SU-DHL-6 (cell line): ENCODE results near the gene LRP1-AS.

Experiments
- H2AFZ ChIP-seq: fragments of 200-600 bp; sonication (generic); 2 replicates; pipeline ENCODE4 v1.6.1; 2014; ENCODE audit warnings: low read depth, mild to moderate bottlenecking, moderate library complexity, mixed read lengths, antibody characterized with exemption, low read length; ENCODE audit not compliant: severe bottlenecking
- H3F3A ChIP-seq: fragments of 200-600 bp; shearing (Covaris generic); 2 replicates; pipeline ENCODE4 v1.6.0; 2016; ENCODE audit warnings: antibody characterized with exemption, mild to moderate bottlenecking; ENCODE audit not compliant: insufficient read depth
- H3K27ac ChIP-seq: fragments of 200-600 bp; sonication (generic); 2 replicates; pipeline ENCODE4 v1.5.1; 2016; ENCODE audit warnings: low read depth, mild to moderate bottlenecking, low read length, moderate library complexity, mixed read lengths
- H3K27me3 ChIP-seq: fragments of 200-600 bp; sonication (generic), shearing (Covaris generic); 2 replicates; pipeline ENCODE4 v1.6.0; 2014; ENCODE audit warnings: mild to moderate bottlenecking, low read length
- H3K36me3 ChIP-seq: fragments of 200-600 bp; sonication (generic); 2 replicates; pipeline ENCODE4 v1.6.1; 2014; ENCODE audit warnings: mild to moderate bottlenecking, low read length, mixed read lengths
- H3K4me2 ChIP-seq: fragments of 300-600, 200-600 bp; shearing (Covaris generic), sonication (generic); 2 replicates; pipeline ENCODE4 v1.6.0; 2014; ENCODE audit warnings: low read length, low read depth, mild to moderate bottlenecking; ENCODE audit not compliant: poor library complexity, severe bottlenecking
- H3K4me3 ChIP-seq: fragments of 200-600 bp; sonication (generic); 2 replicates; pipeline ENCODE4 v1.5.1; 2014; ENCODE audit warnings: antibody characterized with exemption, low read length, mild to moderate bottlenecking, mixed read lengths; ENCODE audit not compliant: insufficient read depth, poor library complexity, severe bottlenecking
- H3K79me2 ChIP-seq: fragments of 200-600 bp; sonication (generic); 2 replicates; pipeline ENCODE4 v1.6.1; 2014; ENCODE audit warnings: mild to moderate bottlenecking, low read length, moderate library complexity; ENCODE audit not compliant: insufficient read depth
- H3K9ac ChIP-seq: fragments of 200-600 bp; sonication (generic); 2 replicates; pipeline ENCODE4 v1.7.0; 2014; ENCODE audit warnings: mild to moderate bottlenecking, low read length
- H3K9me2 ChIP-seq: fragments of 200-600 bp; sonication (generic); replicated peaks from 2 replicates; pipeline ENCODE4 v1.6.1; 2014; ENCODE audit warnings: low read length; ENCODE audit not compliant: insufficient read depth
- H3K9me3 ChIP-seq: fragments of 200-600 bp; sonication (generic); 2 replicates; pipeline ENCODE4 v1.6.1; 2014; ENCODE audit warnings: low read length, mixed read lengths; ENCODE audit not compliant: insufficient read depth
- H4K20me1 ChIP-seq: fragments of 200-600 bp; sonication (generic); 2 replicates; pipeline ENCODE4 v1.6.1; 2014; ENCODE audit warnings: low read depth, mild to moderate bottlenecking, antibody characterized with exemption, low read length, moderate library complexity, mixed read lengths
- CTCF ChIP-seq: fragments of 200-600 bp; sonication (generic); IDR thresholded peaks from one replicate; pipeline ENCODE4 v1.5.1; 2017; ENCODE audit warnings: antibody characterized with exemption, mild to moderate bottlenecking, low read length, moderate library complexity; ENCODE audit not compliant: insufficient read depth, poor library complexity, severe bottlenecking
- EZH2phosphoT487 ChIP-seq: fragments of 200-600 bp; sonication (generic), shearing (Covaris generic); conservative IDR thresholded peaks from 2 replicates; pipeline ENCODE4 v1.6.1; 2018; ENCODE audit warnings: mild to moderate bottlenecking, antibody characterized with exemption, low read length, moderate library complexity, mixed read lengths

Gene LRP1-AS

GRCh38 chr12:57160040-57160439, 12.6 kb upstream of the LRP1-AS start:
- Histone ChIP-seq H3F3A (no peaks in the 10 kb centered on the region), H3K27me3 (no peaks in the 10 kb centered on the region), H3K9ac (no peak overlapping the region), H3K4me2 (no peak overlapping the region), H3K27ac (no peak overlapping the region), H3K9me3 (no peaks in the 10 kb centered on the region), H3K36me3 (no peaks in the 10 kb centered on the region), H3K79me2 (no peaks in the 10 kb centered on the region), H3K4me3 (no peak overlapping the region), H2AFZ (no peak overlapping the region), H4K20me1 (no peaks in the 10 kb centered on the region), H3K9me2 (no peaks in the 10 kb centered on the region)
- no peak for TF ChIP-seq EZH2phosphoT487
- no peak for TF ChIP-seq CTCF

GRCh38 chr12:57159311-57159710, 11.9 kb upstream of the LRP1-AS start:
- Histone ChIP-seq H3K36me3 (no peaks in the 10 kb centered on the region), H3K27ac (no peak overlapping the region), H3K27me3 (no peaks in the 10 kb centered on the region), H3K9me2 (no peaks in the 10 kb centered on the region), H3K9me3 (no peaks in the 10 kb centered on the region), H3K4me3 (no peak overlapping the region), H3K9ac (no peak overlapping the region), H3K4me2 (no peak overlapping the region), H2AFZ (no peak overlapping the region), H3F3A (no peaks in the 10 kb centered on the region), H3K79me2 (no peaks in the 10 kb centered on the region), H4K20me1 (no peaks in the 10 kb centered on the region)
- TF ChIP-seq CTCF (no peak), EZH2phosphoT487 (no peak)

GRCh38 chr12:57158665-57159064, 11.2 kb upstream of the LRP1-AS start:
- Histone ChIP-seq H3F3A (no peaks in the 10 kb centered on the region), H3K4me3 (no peak overlapping the region), H3K36me3 (no peaks in the 10 kb centered on the region), H3K4me2 (no peak overlapping the region), H3K9ac (no peak overlapping the region), H2AFZ (no peak overlapping the region), H3K9me2 (no peaks in the 10 kb centered on the region), H3K27ac (no peak overlapping the region), H4K20me1 (no peaks in the 10 kb centered on the region), H3K9me3 (no peaks in the 10 kb centered on the region), H3K79me2 (no peaks in the 10 kb centered on the region), H3K27me3 (no peaks in the 10 kb centered on the region)
- TF ChIP-seq CTCF (no peak), EZH2phosphoT487 (no peak)
